ENCODE results near the gene LBH.
"Not testable (repeated sequence)": the region's sequence is repeated elsewhere in the genome, so short reads cannot be mapped to it uniquely, and the experiment has no call there.

LBH gene

DNA sequence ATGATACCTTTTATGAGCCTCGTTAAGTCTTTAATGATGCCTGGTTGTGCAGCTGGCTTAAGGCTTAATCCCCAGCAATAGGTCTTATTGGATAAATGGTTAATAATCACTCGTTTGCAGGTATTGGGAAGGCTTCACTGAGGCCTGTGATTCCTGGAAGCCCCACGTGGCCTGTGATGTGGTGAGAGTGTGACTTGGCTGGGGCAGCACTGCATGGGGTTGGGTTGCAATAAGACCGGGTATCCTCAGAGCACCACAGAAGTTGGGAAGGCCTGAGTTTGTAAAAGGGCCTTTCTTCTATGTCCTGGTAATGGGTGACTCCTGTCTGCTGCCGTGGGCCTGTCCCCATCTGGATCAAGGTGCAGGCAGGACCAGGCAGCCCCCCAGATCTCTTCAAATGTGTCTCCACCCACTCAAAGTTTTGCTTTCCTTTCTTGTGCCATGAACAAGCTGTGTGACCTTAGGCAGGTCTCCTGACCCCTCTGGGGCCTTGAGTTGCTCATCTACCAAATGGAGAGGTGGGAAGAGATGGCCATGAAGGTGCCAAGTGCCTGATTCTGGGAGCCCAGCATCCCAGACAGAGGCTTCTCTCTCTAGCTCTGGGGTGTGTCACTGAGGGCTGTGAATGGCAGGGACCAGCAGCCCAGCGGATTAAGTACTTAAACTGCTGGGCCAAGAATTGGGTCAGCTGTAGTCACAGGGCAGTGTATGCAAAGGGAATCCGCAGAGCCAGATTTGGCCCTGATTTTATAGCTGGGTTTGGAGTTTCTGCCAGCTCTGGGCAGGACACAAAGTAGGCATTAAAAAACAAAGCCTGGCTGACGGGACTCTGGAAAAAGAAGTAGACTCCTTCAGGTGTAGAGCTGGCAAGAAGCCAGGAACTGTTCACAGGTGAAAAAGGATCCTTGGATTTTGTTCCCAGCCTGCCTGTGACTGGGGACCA is 24.4 kb downstream of the LBH start:
- DNase-seq (ENCODE audit: low read depth in 2 of 3, low spot score in 2 of 3), result no peak

DNA sequence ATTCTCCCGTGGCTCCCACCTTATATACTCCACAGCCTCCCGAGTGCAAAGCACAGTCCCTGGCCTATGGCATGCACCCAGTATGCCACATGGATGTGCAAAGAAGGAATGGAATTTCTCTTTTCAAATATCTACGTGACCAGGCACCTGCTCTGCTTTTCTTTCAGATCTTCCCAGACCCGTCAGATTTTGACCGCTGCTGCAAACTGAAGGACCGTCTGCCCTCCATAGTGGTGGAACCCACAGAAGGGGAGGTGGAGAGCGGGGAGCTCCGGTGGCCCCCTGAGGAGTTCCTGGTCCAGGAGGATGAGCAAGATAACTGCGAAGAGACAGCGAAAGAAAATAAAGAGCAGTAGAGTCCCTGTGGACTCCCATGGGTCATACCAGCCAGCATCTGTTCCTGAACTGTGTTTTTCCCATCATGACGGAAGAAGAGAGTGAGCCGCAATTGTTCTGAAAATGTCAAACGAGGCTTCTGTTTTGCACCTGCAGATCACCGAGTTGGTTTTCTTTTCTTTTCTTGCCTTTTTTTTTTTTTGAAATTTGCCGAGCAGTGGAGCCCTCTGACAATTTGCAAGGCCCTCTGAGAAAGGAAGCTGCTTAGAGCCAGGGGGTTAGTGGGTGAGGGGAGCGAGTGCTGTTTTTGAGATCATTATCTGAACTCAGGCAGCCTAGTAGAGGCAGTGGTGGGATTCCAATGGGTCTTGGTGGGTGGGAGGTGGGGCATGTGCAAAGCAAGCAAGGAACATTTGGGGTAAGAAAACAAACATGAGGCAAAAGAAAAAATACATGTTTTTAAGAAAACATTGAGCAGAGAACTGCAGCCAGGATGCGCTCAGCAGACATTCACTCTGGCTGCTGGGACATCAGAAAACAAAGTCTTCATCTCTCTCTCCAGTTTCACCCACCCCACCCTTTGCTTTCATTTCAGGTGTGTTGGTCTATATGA is 26.2 kb downstream of the LBH start:
- no peak for DNase-seq (ENCODE audit: low read depth in 2 of 3, low spot score in 2 of 3)

DNA sequence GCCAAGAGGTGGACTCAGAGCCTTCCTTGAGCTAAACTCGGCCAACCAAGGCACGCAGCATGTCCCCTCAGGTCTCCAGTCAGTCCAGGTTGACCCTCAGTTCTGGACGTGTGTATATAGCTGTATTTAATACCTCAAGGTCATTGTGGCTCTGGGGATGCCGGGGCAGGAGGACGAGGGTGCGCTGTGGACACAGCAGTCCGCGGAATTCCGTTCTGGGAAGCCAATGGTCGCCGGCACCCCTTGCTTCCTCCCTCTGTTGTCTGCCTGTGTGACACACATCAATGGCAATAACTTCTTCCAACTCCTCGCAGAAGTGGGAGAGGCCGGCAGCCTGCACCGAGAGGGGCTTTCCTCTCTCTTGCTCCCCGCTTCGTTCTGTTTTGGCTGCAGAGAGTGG is 27.7 kb downstream of the LBH start:
- no peak for DNase-seq (ENCODE audit: low read depth in 2 of 3, low spot score in 2 of 3)

DNA sequence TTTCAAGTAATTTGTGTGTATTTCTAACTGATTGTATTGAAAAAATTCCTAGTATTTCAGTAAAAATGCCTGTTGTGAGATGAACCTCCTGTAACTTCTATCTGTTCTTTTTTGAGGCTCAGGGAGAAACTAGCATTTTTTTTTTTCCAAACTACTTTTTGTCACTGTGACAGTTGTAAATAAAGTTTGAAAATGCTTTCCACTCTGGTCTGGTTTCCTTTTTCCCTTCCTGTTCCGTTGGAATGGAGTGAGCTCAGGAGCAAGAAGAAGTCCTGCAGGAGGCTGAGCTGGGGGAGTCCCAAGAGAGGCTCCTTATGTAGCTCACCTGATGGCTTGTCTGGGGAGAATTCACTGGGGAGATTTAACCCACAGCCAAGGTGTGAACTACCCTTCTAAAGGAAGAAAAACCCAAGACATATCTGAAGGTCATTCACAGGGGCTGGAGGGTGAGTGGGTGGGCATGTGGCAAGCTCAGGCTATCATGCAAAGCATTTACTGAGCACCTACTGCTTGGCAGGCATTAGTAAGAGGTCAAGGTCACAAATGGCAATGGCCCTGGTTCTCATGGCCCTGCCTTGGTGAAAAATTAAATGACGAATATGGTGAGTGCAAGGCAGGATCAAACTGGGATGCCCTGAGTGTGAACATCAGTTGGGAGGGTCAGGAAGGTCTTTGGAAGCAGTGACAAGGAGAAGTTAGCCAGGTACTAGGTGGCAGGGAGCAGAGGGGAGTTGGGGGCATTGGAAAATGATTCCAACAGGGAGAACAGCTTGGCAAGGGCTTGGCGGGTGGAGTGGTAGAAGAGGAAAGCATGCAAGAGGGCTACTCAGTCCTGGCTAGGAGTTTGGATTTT is 28.7 kb downstream of the LBH start:
- no peak for DNase-seq (ENCODE audit: low read depth in 2 of 3, low spot score in 2 of 3)

DNA sequence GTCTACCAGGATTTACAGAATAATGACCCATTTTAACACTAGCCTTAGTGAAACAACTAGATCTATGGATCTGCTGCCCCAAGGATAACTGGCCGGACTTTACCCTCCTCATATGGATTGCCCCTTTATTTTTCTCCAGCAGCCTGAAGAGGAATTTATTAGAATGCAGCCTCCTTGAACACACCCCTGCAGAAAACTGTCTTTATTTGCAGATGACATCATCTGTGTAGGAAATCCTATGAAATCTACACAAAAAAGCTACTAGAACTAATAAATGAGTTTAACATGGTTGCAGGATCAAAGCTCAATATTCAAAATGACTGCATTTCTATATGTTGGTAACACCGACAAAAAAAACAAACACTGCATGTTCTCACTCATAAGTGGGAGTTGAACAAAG is 29.6 kb downstream of the LBH start:
- DNase-seq (ENCODE audit: low read depth in 2 of 3, low spot score in 2 of 3), result no peak

DNA sequence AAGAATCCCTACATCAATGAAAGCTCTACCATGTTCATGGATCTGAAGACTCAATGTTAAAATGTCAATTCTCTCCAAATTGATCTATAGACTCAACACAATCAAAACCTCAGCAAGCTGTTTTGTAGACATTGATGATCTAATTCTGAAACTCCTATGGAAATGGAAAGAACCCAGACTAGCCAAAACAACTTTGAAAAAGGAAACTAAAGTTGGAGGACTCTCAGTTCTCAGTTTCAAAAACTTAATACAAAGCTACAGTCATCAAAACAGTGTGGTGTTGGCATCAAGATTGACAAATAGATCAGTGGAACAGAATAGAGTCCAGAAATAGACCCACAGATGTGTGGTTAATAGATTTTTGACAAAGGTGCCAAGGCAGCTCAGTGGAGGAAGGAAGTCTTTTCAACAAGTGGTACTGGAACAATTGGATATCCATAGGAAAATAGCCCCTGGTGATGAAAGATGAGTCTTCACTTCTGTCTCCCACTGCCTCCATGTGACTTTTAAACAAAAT is 30.4 kb downstream of the LBH start:
- no peak for DNase-seq (ENCODE audit: low read depth in 2 of 3, low spot score in 2 of 3)

DNA sequence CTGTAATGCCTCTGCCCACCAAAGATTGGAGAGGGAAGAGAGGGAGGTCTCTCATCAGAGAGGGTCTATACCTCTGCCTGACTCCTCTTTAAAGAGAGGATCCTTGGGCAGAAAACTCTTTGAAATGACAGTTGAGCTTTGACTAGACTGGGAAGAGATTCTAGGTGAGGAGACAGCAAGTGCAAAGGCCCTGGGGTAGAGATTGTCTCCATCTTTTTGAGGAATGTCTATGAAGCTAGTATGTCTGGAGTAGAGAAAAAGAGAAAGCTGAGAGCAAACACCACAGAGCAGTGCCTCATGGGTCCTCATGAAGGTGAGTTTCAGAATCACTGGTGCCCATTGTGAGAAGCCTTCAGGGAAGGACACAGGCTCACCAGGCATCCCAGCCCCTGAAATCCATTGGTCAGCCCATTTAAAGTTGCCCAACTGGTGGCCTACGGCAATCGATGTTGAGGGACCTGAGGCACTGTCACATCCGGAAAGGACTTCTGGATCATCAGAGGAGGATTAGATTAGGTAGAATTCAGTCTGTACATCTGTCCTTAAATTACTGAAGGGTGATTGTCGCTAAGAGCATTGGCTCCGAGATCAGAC is 31.5 kb downstream of the LBH start:
- no peak for DNase-seq (ENCODE audit: low read depth in 2 of 3, low spot score in 2 of 3)

DNA sequence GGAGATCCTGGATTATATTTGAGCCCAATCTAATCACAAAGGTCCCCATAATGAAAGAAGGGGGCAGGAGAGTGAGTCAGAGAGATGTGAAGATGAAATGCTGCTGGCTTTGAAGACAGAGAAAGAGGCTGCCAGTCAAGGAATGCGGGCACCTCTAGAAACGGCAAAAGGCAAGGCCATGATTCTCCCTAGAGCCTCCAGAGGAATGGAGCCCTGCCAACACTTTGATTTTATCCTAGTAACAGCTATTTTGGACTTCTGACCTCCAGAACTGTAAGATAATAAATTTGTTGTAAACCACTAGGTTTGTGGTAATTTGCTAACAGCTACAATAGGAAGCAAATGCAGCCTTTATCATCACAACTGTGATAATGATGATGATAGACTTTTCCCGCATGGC is 32.9 kb downstream of the LBH start:
- DNase-seq (ENCODE audit: low read depth in 2 of 3, low spot score in 2 of 3), result no peak

DNA sequence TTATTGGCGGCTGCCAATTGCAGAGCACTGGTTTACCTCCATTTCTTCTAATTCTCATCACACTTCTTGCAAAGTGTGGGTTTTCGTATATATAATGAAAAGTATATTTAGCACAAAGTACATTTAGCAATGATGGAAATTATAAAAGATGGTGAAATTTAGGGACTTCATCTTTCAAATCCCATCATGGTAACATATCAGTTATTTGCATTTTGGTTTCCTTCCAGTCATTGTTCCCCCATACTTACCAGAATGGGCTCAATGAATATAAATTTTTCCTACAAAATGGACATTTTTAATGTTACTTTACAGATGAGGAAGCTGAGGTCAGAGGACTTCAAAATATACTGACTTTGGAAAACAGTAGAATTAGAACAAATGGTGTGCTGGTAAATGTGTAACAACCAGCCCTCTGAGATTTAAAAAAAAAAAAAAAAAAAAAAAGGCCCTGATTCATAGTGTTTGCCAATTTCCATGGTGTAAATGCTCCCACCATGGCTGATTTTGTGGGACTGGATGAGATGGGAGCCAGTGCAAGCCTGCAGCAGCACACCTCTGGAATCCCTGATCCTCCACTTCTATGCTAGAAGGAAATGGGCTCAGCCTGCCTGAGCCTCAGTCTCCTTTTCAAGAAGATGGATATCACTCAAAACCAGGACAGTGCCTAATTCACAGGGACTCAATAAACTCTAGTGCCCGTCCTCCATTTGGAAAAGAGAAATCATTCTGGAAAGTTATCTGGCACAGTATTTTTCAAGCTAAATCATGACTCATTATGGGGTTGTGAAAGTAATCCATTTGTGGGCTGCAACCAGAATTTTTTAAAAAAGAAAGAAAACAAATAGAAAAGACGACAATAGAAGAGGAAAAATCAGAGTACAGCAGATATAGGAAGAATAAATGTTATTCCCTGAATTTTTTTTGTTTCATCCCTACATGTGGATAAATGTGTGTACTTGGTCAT is 34.0 kb downstream of the LBH start:
- no peak for DNase-seq (ENCODE audit: low read depth in 2 of 3, low spot score in 2 of 3)

DNA sequence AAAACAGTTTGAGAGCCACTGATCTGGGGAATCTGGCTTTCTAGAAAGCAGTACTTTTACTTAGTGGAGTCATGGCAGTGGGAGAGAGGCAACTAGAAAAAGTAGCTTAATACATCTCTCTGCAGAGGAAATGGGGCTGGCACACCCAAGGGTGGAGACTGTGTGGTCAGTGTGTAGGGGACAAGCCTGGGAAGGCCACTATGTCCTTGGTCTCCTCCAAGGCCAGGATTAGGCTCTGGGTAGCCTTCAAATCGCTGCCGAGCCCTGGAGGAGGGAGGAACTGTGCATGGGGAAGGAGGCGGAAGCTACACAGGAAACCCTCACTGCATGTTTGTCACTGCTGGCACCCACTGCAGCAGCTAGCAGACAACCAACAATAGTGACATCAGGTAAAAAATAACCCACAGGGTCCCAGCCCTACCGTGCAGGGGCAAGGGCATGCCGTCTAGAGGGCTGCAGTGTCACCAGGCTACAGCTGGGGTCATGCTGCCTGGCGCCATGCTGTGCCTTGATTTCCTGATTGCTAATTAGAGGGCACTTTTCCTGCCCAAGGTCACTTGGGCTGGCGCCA is 34.8 kb downstream of the LBH start:
- DNase-seq (ENCODE audit: low read depth in 2 of 3, low spot score in 2 of 3), result peak in 1 of 3 experiments; percentile 28

DNA sequence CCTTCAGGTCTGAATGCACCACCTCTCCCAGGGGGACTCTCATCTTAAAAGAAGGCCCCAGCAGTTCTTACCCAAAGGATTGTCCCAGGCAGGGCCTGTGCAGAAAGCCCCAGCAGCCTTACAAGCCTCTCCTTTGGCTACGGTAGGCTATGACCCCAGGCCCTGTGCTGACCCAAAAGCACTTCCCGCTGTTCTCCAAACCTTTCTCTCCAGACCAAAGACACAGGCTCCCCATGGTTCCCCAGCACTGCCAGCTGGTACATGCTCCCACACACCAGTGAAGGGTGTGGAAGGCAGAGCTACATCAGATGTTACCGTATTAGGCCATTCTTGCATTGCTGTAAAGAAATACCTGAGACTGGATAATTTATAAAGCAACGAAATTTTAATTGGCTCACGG is 35.4 kb downstream of the LBH start:
- no peak for DNase-seq (ENCODE audit: low read depth in 2 of 3, low spot score in 2 of 3)

DNA sequence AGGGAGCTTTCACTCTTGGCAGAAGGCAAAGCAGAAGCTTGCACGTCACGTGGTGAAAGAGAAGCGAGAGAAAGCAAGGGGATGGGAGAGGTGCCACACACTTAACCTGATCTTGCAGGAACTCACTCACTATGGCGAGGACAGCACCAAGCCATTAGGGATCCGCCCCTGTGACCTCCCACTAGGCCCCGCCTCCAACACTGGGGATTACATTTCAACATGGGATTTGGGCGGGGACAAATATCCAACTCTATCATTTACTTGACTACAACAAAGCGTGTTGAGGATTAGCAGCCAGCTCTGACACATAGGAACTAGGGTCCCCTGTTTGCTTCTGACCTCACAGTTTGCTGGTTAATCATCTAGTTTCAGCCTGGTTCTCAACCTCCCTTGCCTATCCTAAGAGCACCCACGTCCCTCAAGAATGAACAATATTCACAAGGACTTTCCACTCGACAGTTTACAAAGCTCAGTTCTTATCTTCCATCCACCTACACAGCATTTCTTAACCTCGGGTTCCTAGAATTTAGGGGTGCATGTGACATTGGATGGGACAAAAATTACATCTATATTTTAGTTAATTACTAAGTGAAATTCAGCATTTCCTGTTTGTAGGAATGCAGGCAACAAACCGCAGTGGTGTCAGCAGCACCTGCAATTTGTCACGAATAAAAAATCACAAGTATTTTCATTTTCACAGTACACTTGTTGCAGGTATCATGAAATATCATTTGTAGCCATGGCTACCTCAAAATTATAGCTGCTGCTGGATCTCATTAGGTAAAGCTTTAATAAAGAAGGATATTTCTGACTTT is 36.0 kb downstream of the LBH start:
- DNase-seq (ENCODE audit: low read depth in 2 of 3, low spot score in 2 of 3), result no peak

DNA sequence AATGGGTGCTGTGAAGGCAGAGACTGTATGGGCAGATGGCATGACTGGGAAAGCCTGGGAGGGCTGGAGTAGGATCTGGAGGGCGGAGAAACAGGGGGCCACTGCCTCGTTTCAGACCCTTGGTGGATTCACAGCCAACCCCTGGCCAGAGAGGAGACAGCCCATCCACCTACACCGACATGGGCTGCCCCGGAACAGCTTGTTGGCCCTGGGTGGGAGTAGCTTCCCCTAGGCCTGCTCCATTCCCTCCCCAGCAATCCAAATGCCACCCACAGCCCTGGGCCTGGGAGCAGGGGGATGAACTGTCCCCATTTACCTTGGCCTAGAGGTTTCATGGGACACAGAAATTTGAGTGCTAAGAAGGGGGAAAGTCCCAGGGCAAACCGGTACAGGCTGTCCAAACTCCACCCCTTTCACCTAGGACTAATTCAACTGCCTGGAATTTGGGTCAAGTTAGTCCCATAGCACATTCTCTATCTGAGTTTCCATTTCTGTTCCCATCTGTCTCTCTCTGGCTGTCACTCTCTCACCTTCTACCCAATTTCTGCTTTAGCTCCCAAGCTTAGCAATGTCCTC is 37.0 kb downstream of the LBH start:
- no peak for DNase-seq (ENCODE audit: low read depth in 2 of 3, low spot score in 2 of 3)

DNA sequence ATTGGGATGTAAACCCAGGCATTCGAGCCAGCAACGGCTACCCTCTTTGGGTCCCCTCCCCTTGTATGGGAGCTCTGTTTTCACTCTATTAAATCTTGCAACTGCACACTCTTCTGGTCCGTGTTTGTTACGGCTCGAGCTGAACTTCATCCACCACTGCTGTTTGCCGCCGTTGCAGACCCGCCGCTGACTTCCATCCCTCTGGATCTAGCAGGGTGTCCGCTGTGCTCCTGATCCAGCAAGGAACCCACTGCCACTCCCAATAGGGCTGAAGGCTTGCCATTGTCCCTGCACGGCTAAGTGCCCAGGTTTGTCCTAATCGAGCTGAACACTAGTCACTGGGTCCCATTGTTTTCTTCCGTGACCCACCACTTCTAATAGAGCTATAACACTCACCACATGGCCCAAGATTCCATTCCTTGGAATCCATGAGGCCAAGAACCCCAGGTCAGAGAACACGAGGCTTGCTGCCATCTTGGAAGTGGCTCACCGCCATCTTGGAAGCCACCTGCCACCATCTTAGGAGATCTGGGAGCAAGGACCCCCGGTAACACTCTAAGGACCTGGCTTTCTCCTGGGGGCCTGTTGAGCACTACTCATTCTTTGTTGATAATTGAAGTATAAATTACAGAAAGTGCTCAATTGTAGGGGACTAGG is 37.9 kb downstream of the LBH start:
- not testable (repeated sequence) for DNase-seq (ENCODE audit: low read depth in 2 of 3, low spot score in 2 of 3)

DNA sequence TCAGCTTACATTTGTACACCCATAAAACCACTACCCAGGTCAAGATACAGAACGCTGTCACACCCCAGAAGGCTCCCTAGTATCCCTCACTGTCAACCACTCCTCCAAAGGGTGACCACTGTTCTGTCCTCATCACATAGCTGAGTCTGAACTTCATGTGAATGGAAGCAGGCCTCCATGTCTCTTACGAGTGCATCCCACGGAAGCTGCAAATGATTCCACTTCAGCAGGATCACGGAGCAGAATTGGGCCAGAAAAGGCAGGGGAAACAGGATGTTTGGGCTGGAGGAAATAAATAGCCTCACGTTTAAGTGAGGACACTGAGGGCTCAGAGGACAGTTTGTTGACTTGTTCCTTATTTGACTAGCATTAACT is 38.4 kb downstream of the LBH start:
- DNase-seq (ENCODE audit: low read depth in 2 of 3, low spot score in 2 of 3), result no peak

DNA sequence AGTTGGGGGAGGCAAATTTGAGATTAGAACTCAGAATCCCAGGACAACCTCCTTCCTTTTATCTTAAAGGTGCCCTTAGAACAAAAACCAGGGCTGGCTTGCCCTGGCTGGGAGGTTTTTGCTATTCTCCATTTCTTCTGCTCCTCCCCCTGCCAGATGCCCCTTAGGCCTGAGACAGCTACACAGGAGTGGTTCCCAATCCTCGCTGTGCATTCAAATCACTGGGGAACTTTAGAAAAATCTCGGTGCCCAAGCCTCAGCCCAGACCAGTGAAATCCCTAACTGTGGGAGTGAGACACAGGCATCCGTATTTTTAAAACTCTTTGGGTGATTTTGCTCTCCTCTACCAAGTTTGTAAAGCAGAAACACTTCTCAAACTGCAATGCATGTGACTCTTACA is 38.8 kb downstream of the LBH start:
- DNase-seq (ENCODE audit: low read depth in 2 of 3, low spot score in 2 of 3), result no peak

DNA sequence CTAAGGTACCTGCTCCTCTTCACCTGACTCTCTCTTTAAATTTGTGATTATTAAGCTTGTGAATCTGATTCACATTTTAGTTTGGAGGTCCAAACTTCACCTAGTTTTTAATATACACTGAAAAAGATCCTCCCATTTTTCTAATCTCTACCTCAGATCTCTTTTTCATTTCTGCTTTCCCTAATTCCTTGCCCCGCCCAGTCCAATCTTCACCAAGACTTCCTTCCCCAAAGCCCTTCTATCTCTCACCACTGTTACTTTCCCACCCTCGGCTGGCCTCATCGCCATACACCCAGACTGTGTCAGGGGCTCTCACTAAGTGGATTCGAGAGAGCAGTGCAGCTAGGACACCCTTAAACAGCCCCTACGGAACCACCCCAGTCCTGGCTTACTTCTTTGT is 40.0 kb downstream of the LBH start:
- DNase-seq (ENCODE audit: low read depth in 2 of 3, low spot score in 2 of 3), result no peak

Data from activated CD8-positive, alpha-beta memory T cell treated with anti-CD3 and anti-CD28 coated beads for 48 hours (primary cell).